NCI-H1092 (cell line): Measurements from ENCODE around the gene MEIG1.
"Not testable (repeated sequence)": the region's sequence is repeated elsewhere in the genome, so short reads cannot be mapped to it uniquely, and the experiment has no call there.

Experiments
- DNase-seq: peaks from one replicate; lab custom pipeline; 2025; lab: John Stamatoyannopoulos, UW

The MEIG1 gene

DNA sequence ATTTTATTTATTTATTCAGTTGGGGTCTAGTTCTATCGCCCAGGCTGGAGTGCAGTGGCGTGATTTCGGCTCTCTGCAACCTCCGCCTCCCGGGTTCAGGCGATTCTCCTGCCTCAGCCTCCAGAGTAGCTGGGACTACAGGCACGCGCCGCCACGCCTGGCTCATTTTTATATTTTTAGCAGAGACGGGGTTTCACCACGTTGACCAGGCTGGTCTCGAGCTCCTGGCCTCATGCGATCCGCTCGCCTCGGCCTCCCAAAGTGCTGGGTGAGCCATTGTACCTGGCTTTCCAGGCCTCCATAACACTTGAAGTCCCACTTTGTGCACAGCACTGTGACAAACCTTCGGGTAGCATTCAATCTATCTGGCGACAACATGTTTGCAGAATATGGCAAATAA lies 4.3 kb upstream of the MEIG1 start:
- DNase-seq: no peak

DNA sequence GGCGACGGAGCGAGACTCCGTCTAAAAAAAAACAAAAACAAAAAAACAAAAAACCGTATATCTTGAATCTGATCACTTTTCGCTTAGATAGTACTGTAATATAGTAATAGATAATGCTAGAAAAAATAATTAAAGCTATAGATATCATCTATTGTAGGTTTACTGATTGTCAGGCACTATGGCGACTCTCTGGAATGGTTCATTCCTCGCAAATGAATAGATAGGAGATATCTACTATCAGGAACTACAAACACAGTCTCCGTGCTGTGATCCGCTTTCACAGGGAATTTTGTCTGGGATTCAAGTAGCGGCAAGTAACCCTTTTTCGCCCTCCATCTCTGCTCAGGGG lies 342 bp upstream of the MEIG1 start:
- DNase-seq: no peak

- no peak for DNase-seq
Observed at GRCh38 chr10:14967897-14968296, 8.7 kb downstream of the MEIG1 start.

GRCh38 chr10:14971867-14972448 lies 12.8 kb downstream of the MEIG1 start:
- DNase-seq: no peak

- DNase-seq: not testable (repeated sequence)
Observed at GRCh38 chr10:14974153-14974998, 15.2 kb downstream of the MEIG1 start.

DNA sequence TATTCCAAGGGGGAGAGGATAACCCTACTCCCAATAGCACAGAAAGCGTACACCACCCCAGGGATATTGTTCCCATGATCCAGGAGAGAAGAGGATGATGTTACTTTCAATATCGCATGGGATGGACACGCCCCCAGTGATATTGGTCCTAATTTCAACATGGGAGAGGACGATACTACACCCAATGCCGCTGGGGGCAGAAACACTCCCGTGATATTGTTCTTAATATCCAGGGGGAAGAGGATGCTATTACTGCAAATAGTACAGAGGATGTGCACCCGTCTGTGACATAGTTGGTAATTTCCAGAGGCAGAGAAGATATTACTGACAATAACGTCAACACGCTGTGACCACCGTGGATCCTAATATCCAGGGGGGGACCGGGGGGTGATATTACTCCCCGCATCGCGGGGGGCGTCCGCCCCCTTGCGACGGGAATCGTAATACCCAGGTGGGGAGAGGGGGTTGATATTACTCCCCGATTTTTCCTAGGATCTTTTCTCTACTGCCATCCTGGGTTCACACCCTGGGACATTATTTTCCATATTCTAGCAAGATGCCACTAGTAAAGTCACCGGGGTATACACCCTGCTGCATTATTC lies 16.6 kb downstream of the MEIG1 start:
- no peak for DNase-seq

DNA sequence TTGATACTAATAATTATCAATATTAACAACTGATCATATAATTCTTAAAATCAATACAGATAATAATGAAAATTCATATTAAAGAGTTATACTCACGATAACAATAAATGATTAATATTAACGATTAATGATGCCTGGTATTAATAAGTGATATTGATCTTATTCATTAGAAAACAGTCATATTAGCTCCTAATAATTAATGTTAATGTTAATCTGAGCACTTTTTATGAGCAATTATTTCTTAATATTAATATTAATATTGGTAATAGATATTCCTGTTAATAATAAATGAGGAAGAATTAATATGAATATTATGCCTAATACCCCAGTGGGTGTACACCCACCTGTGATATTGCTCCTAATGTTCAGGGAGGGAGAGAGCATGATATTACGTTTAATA lies 23.6 kb downstream of the MEIG1 start:
- no peak for DNase-seq

DNA sequence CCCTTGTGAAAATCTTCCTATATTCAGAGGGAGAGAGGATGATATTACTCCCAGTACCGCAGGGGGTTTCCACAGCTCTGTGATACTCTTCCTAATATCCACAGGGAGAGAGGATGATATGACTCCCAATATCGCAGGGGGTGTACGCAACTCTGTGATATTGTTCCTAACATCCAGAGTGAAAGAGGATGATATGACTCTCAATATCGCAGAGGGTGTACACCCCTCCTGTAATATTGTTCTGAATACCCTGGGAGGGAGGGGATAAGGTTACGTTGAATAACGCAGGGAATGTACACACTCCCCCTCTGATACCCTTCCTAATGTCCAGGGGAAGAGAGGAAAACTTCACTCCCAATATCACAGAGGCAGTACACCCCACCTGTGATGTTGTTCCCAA lies 30.4 kb downstream of the MEIG1 start:
- not testable (repeated sequence) for DNase-seq

DNA sequence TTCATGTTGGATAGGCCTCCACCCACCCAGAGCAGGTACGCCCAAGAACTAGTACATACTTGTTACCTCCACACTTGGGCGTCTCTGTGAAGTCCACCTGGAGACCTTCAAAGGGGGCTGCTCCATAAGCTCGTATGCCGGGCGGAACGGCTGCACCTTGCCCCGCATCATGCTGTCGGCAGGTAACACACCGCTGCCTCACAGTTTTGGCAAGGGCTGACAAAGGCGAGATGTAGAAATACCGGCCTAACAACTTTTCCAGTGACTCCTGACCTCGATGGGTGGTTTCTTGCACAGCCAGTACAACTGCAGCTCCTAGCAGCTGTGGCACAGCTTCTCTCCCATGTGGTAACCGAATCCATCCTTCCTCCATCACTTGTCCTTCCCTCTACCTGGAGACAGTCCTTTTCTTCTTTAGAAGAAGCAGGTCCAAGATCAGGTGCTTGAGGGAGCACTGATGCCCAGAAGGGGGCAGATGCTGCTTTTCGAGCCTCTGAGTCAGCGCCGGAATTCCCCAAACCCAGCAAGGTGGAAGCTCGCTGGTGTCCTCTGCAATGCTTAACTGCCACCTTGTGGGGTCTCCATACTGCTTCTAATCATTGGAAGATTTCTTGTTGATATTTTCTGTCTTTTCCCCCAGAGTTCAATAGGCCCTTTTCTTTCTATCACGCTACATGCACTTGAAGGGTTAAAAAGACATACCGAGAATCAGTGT lies 32.0 kb downstream of the MEIG1 start:
- not testable (repeated sequence) for DNase-seq

DNA sequence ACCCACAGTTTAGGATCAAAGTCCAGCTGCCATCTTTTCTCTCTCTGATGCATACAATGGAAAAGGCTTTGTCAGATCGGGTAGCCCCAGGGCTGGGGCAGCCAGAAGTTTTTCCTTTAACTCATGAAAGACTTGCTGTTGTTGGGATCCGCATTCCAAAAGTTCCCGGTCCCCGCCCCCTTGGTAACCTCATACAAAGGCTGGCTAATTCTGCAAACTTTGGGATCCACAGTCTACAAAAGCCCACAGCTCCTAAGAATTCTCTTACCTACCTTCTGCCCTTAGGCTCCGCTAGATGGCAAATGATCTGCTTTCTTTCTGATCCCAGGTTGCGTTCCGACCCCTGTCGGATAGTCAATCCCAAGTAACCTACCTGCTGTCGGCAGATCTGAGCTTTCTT lies 33.1 kb downstream of the MEIG1 start:
- DNase-seq: not testable (repeated sequence)

DNA sequence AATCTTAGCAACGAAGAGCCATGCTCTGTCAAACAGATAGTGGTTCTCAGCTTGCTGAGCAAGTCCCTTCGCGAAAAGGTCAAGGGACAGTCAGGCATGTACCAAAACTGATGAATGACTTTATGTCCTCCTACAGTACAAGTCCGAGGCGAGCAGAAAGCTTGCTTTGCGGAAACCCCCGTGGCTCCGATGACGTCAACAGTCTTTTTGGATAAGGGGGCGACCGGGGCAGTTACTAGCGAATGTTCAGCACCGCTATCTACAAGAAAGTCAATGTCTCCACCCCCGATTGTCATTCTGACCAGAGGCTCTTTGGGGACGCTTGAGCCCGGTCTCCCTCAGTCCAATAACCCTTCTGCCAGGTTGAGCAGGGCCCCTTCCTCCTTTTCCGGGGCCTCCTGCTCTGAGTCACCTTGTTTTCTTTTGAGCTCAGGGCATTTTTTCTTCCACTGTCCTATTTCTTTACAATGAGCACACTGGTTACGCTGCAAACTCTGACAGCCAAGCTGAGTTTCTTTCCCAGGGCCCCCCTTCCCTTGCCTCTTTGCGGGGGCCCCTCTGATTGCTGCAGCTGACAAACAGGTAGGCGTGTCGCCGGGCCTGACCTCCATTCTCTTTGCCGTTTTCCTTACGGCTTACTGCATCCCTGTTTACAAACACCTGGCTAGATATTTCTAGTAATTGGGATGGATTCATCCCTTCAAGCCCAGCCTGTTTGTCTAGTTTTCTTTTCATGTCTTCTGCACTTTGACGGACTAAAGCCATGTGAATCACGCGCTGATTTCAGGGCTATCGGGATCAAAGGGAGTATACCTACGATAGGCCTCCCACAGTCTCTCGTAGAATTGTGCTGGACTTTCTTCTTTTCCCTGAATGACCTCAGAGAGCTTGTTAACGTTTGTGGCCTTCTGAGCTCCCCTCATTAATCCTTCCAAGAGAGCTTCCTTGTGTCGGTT lies 34.6 kb downstream of the MEIG1 start:
- not testable (repeated sequence) for DNase-seq

DNA sequence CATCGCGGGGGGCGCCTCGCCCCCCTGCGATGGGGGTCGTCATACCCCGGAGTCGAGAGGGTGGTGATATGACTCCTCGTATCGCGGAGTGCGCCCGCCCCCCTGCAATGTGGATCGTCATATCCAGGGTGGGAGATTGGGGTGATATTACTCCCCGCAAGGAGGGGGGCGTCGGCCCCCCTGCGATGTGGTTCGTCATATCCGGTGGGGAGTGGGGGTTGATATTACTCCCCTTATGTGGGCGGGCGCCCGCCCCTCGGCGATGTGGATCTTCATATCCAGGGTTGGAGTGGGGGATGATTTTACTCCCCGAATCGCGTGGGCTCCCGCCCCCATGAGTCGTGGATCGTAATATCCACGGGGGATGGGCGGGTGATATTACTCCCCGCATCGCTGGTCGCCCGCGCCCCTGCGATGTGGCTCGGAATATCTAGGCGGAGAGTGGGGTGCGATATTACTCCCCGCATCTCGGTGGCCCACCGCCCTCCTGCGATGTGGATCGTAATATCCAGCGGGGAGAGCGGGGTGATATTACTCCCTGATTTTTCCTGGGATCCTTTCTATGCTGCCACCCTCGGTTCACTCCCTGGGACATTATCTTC lies 36.9 kb downstream of the MEIG1 start:
- DNase-seq: no peak

DNA sequence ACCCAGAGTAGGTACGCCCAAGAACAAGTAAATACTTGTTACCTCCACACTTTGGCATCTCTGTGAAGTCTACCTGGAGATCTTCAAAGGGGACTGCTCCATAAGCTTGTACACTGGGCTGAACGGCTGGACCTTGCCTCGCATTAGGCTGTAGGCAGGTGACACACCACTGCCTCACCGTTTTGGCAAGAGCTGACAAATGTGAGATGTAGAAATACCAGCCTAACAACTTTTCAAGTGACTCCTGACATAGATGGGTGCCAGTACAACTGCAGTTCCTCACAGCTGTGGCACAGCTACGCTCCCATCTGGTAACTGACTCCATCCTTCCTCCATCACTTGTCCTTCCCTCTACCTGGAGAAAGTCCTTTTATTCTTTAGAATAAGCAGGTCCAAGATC lies 54.3 kb downstream of the MEIG1 start:
- DNase-seq: not testable (repeated sequence)

DNA sequence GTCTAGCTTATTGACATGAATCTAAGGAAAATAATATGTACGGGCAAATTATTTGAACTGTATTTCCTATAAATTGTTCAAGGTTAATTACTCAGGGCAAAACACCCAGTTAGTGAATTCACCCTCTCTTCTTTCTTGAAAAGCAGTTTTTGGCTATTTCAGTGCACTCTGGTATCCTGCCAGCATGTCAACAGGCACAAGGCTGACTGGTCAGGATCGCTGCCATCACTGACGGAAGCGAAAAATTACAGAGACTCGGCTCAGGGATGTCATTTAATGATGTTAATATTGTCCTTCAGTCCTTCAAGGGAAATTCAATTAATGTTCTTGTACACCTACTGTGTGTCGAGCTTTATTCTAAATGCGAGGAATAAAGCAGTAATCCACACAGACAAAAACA lies 56.3 kb downstream of the MEIG1 start:
- no peak for DNase-seq

DNA sequence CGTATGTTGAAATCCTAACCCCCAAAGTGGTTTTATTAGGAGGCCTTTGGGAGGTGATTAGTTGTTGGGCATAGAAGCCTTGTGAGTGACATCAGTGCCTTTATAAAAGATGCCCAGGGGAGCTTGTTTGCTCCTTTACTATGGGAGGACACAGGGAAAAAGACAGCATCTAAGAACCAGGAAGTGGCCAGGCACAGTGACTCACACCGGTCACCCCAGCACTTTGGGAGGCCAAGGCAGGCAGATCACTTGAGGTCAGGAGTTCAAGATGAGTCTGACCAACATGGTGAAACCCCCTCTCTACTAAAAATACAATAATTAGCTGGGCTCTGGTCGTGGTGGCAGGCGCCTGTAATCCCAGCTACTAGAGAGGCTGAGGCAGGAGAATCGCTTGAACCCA lies 61.8 kb downstream of the MEIG1 start:
- not testable (repeated sequence) for DNase-seq
